Measurements from ENCODE around the gene SCYL1.
"Not testable (repeated sequence)": the region's sequence is repeated elsewhere in the genome, so short reads cannot be mapped to it uniquely, and the experiment has no call there.

SCYL1 gene

DNA sequence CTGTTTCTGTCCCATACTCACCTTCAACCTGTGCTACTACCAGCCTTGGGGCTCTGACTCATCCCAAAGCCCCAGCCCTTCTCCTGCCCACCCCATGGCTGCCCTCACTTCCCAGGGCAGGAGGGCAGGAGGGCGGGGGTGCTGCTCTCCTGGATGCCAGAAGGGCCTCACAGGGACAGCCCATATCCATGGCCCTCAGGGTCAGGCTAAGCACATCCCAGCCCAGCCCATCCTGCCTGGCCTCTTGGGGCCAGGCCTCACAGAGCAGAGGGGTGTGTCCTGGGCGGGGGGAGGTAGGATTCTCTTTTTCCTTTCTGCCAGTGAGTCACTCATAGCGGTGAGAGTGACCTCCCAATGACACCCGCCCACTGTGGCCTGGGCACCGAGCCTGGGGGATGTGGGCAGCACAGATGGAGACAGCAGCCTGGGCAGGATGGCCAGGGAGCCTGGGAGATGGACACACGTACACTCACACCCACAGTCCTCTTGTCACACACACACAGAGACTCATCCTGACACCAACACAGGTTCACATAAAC, 30.9 kb downstream of the SCYL1 start:
- no peak for DNase-seq

- DNase-seq: no peak
Measured at GRCh38 chr11:65556470-65557279, 31.8 kb downstream of the SCYL1 start.

DNA sequence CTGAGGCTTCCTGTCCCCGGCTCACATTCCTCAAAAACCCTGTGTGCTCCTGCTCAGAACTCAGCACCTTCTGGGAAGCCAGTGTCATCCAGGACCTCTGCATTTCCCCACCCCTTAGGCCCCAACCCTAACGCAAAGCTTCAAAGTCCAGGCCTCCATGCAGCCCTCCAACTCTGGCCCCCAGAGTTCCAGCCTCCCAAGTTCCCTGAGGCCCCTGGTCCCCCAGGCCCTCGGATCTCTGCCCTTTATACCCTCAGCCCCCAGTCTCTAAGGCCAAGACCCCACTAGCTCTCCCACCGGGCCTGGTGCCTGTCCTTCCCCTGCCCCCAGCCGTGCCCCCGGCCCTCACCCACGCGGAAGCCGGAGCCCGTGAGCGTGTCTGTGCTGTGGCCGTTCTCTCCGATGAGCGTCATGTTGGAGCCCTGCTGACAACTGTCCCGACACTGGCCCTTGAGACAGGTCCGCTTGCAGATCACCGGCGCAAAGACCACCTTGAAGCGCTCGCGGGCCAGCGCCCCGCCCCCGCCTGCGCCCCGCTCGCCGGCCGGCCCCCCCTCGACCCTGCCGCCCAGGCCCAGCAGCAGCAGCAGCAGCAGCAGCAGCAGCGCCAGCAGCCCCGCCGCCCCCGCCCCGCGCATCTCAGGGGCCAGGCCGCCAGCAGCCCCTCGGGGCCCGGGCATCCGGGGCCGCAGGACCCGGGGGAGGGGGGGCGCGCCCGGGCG, 32.6 kb downstream of the SCYL1 start:
- DNase-seq: no peak

DNA sequence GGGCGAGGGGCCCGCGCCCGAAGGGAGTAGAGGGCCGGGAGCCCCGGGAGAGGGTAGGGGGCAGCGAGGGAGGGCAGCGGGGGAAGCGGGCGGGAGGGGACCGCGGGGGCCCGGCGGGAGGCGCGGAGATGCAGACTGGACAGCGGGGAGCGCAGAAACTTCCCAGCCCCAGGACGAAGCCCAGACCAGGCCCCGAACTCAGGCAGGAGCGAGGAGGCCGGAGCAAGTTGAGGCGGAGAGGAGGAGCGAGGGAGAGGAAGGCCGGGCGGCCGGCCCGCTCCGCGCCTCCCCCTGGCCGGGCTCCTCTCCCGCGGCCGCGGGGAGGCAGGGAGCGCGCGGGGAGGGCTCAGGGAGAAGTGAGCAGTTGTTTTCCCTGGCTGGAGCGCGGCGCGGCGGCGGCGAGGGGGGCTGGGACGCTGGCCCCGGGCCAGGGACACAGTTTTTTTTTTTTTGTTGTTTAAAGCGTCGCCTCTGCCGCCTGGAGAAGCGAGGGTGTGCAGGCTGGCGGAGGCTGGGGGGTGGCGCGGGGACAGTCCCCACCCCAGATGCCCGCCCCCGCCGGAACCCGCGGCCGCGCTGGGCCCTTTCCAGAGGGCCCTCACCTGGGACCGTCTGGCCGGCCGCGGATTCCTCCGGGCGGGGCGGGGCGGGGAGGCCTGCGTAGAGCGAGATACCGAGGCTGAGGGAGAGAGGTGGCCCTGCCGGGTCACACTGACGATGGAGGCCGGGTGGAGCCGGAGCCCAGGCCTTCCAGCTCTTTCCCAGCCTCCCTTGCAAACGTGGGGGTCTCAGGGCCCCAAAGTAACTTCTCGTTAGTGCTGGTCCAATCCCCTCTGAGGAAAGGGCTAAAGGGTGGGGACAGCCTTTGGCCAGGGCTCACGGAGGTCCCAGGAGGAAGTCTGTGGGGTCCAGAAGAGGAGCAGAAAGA, 33.4 kb downstream of the SCYL1 start, which contains the start of gene LTBP3:
TSS of gene LTBP3 (minus strand) at position 358 of the 928 bp plus-strand sequence. CDS start 400 bp downstream, outside the sequence.
- DNase-seq: peak; percentile 46

- DNase-seq: no peak
Measured at GRCh38 chr11:65558930-65559509, 34.1 kb downstream of the SCYL1 start.

GRCh38 chr11:65559535-65559934, 34.7 kb downstream of the SCYL1 start:
- no peak for DNase-seq

DNA sequence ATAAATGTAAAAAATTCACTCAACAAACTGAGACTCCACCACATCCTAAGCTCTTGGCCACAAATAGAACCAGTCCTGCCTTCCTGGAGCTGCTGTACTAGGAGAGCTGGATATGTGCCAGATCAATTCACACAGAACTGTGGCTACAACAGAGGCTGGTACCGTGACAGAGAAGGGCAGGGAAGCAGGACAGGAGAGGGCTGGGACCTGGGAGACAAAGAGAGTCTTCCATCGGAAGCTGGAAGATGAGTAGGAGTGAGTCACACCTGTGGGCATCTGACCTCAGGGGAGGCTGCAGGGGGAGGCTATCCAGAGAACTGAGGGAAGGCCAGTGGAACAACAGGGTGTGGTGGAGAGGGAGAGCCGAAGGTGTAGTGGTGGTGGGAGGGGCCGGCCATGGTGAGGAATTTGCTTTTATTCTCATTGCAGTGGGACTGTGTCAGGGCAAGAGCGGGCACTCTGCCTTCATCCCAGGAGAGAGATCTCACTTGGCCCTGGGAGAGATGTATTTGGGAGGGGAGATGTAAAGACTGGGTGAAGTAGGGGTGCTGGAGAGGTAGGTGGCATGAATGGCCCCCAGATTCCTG, 35.2 kb downstream of the SCYL1 start:
- no peak for DNase-seq

- no peak for DNase-seq
Measured at GRCh38 chr11:65560555-65561418, 35.9 kb downstream of the SCYL1 start.

GRCh38 chr11:65562020-65562419, 37.1 kb downstream of the SCYL1 start:
- no peak for DNase-seq

- no peak for DNase-seq
Measured at GRCh38 chr11:65562788-65563187, 37.9 kb downstream of the SCYL1 start.

DNA sequence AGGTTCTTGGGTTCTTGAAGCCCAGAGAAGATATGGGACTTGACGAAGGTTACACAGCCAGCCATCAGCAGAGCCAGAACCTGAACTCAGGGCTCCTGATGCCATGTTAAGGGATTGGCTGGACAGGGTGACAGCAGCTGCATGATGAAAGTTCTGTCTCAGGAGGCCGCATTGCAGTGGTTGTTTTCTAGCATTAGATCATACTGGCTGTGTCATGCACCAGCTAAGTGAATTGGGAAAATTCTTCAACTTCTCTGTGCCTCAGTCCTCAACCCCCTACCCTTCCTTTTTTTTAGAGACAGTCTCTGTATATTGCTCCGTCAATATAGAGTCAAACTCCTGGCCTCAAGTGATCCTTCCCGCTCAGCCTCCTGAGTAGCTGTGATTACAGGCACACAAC, 38.7 kb downstream of the SCYL1 start:
- no peak for DNase-seq

DNA sequence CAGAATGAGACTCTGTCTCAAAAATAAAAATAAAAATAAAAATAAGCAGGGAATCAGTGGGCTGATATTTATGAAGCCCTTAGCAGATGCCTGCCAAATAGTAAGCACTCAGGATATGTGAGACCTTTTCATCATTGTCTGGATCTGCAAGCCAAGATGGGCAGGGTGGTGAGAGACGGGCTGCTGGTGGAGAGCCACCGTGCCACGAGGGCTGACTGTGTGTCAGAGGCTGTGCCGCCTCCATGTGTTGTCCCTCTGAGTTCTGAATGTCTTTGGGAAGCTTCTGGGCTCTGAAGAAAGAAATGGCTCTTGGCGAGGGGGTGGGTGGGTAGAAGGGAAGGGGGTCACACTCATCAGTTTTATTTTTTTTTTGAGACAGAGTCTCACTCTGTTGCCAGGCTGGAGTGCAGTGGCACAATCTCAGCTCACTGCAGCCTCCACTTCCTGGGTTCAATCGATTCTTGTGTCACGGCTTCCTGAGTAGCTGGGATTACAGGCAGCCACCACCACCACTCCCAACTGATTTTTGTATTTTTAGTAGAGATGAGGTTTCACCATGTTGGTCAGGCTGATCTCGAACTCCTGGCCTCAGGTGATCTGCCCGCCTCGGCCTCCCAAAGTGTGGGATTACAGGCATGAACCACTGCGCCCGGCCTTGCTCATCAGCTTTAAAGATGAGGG, 40.1 kb downstream of the SCYL1 start:
- DNase-seq: not testable (repeated sequence)

DNA sequence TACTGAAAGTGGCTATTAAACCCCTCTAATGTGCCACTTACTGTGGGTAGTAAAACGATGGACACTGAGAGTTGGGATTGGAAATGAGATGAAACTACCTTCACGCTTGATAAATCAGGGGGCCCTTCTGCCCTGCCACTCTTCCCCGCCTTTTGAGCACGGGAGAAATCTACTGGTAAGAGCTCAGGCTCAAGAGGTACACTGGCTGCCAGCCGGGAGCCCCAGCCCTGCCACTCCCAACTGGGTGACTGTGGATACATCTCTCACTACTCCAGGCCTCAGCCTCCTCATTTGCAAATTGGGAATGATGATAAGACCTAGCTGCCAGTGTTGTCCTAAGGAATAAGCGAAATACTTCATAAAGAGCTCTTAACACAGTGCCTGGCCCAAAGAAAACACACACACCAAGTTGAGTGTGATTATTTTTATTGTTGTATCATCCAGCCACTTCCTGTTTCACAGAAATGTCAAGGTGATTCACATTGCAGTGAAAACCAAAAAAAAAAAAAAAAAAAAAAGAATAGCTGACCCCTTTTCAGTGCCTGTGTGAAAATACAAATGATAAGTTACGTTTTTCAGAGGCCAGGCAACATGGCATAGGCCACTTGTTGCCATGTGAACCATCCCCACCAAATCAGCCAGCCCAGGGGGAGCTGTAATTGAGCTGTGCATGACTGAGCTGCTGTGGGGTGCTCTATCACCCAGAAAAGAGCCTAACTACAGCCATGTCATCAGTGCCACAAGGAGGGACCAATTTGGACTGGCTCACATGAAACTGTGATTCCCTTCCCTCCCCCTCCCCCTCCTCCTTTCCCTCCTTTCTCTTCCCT, 41.0 kb downstream of the SCYL1 start:
- no peak for DNase-seq

DNA sequence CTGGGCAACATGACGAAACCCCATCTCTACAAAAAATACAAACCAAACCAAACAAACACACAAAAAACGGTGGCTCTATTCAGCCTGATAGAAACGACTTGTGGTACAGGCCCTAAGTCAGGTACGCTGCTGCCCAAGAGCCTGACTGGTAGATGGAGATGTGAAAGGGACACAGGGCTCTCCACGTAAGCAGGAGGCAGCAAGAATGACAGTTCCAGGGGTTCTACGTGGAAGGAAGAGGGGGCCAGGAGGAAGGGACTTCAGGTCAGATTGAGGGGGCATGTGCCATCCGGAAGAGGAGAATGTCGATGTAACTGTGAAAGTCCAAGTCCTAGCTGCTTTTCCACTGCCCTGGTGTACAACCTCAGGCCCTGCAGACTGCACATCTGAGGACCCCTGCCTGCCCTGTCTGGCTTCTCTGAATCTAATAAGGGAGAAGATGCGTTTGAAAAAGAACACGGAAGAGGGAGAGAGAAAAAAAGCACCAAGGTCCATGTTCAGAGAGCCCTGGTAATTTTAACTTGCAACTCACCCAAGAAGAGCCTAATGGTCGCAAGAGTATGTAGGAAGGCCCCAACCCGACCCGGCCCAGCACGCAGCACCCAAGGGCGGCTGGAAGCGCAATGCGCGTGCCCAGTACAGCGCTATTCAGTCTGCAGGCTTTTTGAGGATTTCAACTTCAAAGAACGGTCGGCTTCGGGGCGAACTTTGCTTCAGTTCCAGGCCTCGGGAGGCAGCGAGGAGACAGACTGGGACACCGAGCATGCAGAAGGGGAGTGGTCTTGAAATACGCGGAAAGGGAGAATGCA, 44.5 kb downstream of the SCYL1 start:
- peak; percentile 59 for DNase-seq

DNA sequence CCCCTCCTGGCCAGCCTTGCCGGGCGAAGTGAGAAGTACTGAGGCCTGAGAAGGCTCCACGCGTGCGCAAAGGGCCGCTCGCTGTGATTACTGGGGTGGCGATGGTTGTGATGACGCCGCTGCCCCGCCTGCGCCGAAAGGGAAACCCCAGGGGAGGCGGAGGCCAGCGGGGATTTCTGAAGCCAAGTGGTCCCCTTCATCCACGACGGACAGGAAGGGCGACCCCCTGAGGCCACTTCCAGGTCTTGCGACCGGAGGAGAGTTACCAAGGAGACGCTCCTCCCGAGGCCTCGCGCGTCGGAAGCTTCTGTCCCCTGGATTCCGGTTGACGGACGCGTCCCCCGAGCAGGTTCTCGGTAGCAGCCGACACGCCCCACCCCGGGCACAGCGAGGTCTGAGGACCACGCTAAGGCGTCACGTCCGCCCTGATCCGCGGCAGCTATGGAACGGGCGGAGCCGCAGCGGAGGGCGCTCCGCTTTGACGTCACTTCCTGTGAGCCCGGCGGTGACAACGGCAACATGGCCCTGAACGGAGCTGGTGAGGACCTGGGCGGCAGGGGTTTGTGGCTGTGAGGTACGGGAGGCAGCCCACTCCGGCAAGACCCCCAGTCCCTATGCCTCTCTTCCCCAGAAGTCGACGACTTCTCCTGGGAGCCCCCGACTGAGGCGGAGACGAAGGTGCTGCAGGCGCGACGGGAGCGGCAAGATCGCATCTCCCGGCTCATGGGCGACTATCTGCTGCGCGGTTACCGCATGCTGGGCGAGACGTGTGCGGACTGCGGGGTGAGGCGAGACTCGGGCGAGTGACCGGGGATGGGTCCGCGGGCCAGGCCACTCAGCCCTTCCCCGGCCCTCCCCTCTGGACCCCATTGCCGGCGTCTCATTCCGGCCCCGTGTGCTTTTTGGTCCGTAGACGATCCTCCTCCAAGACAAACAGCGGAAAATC, 45.4 kb downstream of the SCYL1 start, which contains the start of gene ZNRD2:
TSS of gene ZNRD2 (plus strand) at position 505 of the 946 bp plus-strand sequence. CDS start at position 520, 15 bp downstream.
- peak; percentile 95 for DNase-seq

- no peak for DNase-seq
Measured at GRCh38 chr11:65571420-65571819, 46.5 kb downstream of the SCYL1 start.

DNA sequence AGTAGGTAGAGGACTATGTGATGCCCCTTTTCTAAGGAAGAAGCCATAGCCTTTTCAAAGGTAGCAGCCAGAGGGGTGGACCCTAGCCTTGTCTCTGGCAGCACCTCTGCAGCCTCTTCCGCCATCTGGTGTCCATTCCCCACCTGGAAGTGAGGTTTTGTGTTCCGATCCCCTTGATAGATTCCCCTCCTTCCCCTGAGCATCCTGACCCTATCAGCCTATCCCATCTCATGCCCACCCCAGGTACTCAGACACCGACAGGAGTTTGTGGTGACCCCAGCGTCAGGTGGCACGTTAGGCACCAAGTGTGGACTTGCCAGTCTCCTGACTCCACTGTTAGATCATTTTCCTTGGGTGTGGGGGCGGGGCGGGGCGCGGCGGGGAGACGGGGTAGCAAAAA, 47.1 kb downstream of the SCYL1 start:
- DNase-seq: no peak
